Mesendoderm (in vitro differentiated cells): ENCODE results near the gene ZDHHC23.
A peak's percentile ranks its signal among the peaks of the same experiment; 100 is the strongest.

ENCODE experiments used
- DNase-seq: peaks from one replicate; pipeline ENCODE4 v3.0.0; 2013
- H2AK5ac ChIP-seq: 2 replicates; pipeline ENCODE4 v1.6.1; 2013; ENCODE audit warnings: low read length, inconsistent platforms
- H2BK120ac ChIP-seq: 2 replicates; pipeline ENCODE4 v1.6.1; 2013; ENCODE audit warnings: low read depth, mild to moderate bottlenecking, low read length, moderate library complexity, mixed read lengths
- H2BK15ac ChIP-seq: replicated peaks from 2 replicates; pipeline ENCODE4 v1.6.1; 2013; ENCODE audit warnings: low read depth, mild to moderate bottlenecking, moderate library complexity
- H2BK5ac ChIP-seq: 2 replicates; pipeline ENCODE4 v1.6.1; 2013; ENCODE audit warnings: low read length, inconsistent platforms
- H3K18ac ChIP-seq: 2 replicates; pipeline ENCODE4 v1.6.1; 2013; ENCODE audit warnings: mild to moderate bottlenecking, low read length, mixed read lengths
- H3K23ac ChIP-seq: one replicate; pipeline ENCODE4 v1.6.1; 2013; ENCODE audit warnings: low read length
- H3K27ac ChIP-seq: 2 replicates; pipeline ENCODE4 v1.5.1; 2013; ENCODE audit warnings: low read depth, mild to moderate bottlenecking, inconsistent platforms, low read length, moderate library complexity
- H3K27me3 ChIP-seq: 2 replicates; pipeline ENCODE4 v1.6.1; 2013; ENCODE audit warnings: low read length, control low read depth, mild to moderate bottlenecking, inconsistent platforms; ENCODE audit not compliant: insufficient read depth, poor library complexity
- H3K36me3 ChIP-seq: 2 replicates; pipeline ENCODE4 v1.6.1; 2013; ENCODE audit warnings: low read length, inconsistent platforms; ENCODE audit not compliant: control insufficient read depth, insufficient read depth
- H3K4ac ChIP-seq: one replicate; pipeline ENCODE4 v1.6.1; 2013; ENCODE audit warnings: low read depth, mild to moderate bottlenecking, low read length, moderate library complexity
- H3K4me1 ChIP-seq: 2 replicates; pipeline ENCODE4 v1.6.1; 2013; ENCODE audit warnings: low read depth, low read length, inconsistent platforms; ENCODE audit not compliant: control insufficient read depth
- H3K4me2 ChIP-seq: 2 replicates; pipeline ENCODE4 v1.6.1; 2013; ENCODE audit warnings: low read length
- H3K4me3 ChIP-seq: 2 replicates; pipeline ENCODE4 v1.5.1; 2013; ENCODE audit warnings: mild to moderate bottlenecking, low read length
- H3K56ac ChIP-seq: one replicate; pipeline ENCODE4 v1.6.1; 2013; ENCODE audit warnings: low read length
- H3K79me1 ChIP-seq: 2 replicates; pipeline ENCODE4 v1.6.1; 2013; ENCODE audit warnings: low read length, inconsistent platforms
- H3K79me2 ChIP-seq: 2 replicates; pipeline ENCODE4 v1.6.1; 2013; ENCODE audit warnings: mild to moderate bottlenecking, low read length; ENCODE audit not compliant: control insufficient read depth, insufficient read depth
- H3K9ac ChIP-seq: 2 replicates; pipeline ENCODE4 v1.6.1; 2013; ENCODE audit warnings: low read length, inconsistent platforms
- H4K5ac ChIP-seq: one replicate; pipeline ENCODE4 v1.6.1; 2013; ENCODE audit warnings: low read length
- H4K8ac ChIP-seq: one replicate; pipeline ENCODE4 v1.6.1; 2013; ENCODE audit warnings: low read depth, mild to moderate bottlenecking, control low read depth, low read length, moderate library complexity
- WGBS: extraction: QIAGEN DNeasy Blood & Tissue Kit; methylation state at CpG from one replicate; pipeline ENCODE4 v1.1.7; 2013; ENCODE audit warnings: low lambda C conversion rate, missing lambda C conversion rate; ENCODE audit not compliant: insufficient coverage; ENCODE audit errors: extremely low coverage; 5-methylcytosine and 5-hydroxymethylcytosine counted together

Gene ZDHHC23

DNA sequence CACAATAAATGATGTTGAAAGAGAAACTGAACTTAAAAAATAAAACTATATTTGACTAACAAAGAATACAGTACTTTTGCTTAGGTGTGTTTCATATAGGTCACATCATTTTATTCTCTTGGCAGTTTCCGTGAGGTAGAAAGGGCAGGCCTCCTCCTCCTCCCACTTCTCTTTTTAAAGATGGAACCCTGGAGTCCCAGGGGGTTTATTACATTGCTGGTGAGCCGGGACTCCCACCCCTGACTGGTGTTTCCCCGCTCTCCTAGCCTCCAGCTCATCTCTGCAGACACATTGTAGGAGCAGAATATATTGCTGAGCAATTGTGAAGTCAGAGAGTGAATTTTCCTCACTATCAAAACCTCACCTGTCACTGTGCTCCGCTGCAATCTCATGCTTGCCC is 30.0 kb downstream of the ZDHHC23 start:
- Histone ChIP-seq H2BK5ac (no peak overlapping the region), H3K56ac (no peak overlapping the region), H3K36me3 (no peaks in the 10 kb centered on the region), H3K18ac (no peak overlapping the region), H3K4me2 (no peak overlapping the region), H3K4ac (no peak overlapping the region), H3K4me1 (no peaks in the 10 kb centered on the region), H3K27ac (no peak overlapping the region), H2BK120ac (no peak overlapping the region), H3K23ac (no peak overlapping the region), H2BK15ac (no peak overlapping the region), H3K79me1 (no peaks in the 10 kb centered on the region), H3K79me2 (no peaks in the 10 kb centered on the region), H4K8ac (no peak overlapping the region), H2AK5ac (no peak overlapping the region), H3K9ac (no peak overlapping the region), H3K27me3 (no peaks in the 10 kb centered on the region), H3K4me3 (no peak overlapping the region), H4K5ac (no peak overlapping the region)
- no peak for DNase-seq
- WGBS = no CpG with 5 or more reads among the region's 4 CpGs

DNA sequence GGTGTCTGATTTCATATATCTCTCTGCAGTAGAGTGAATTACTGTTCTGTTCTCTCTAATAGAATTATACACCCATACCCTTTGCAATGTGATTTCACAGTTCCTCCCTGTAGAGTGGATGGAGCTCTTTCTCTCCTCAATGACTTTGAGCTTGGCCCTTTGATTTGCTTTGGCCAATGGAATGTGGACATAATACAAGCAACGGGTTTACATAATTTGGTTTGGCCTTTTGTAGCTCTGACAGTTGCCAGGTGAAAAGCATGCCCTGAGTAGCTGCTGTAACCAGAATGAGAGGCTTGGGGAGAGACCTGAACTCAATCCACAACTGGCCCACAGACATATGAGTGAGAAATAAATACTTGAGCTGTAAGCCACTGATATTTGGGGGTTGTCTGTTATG is 32.1 kb downstream of the ZDHHC23 start:
- WGBS = no CpG with 5 or more reads among the region's 1 CpG

DNA sequence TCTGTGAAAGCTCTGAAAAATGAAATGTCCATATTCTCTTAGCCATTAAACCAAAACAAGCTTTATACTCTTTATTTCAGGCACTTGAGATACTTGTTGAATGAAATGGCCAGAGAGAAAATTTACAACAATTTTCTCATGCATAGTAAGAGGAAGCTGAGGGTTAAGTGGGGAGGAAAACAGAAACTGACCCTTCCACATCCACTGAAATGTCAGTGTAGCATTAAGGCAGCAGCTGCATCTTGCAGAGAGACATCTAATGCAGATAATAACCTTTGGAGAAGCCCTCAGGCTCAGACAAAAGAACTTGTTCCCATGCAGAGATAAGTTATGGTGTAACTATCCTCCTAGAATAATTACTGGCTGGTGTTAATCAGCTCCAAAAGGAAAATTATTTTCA is 34.0 kb downstream of the ZDHHC23 start:
- Histone ChIP-seq H4K8ac (no peak overlapping the region), H3K9ac (no peak overlapping the region), H3K18ac (no peak overlapping the region), H3K79me2 (no peaks in the 10 kb centered on the region), H2BK120ac (no peak overlapping the region), H3K23ac (no peak overlapping the region), H3K4me2 (no peak overlapping the region), H3K4me1 (no peaks in the 10 kb centered on the region), H2BK15ac (no peak overlapping the region), H3K4ac (no peak overlapping the region), H2AK5ac (no peak overlapping the region), H3K79me1 (no peaks in the 10 kb centered on the region), H3K27ac (no peak overlapping the region), H3K56ac (no peak overlapping the region), H3K27me3 (no peaks in the 10 kb centered on the region), H4K5ac (no peak overlapping the region), H2BK5ac (no peak overlapping the region), H3K36me3 (no peaks in the 10 kb centered on the region), H3K4me3 (no peak overlapping the region)
- no peak for DNase-seq

More for the DNA sequence above, 32.1 kb downstream of the ZDHHC23 start:
- DNase-seq = no peak
- Histone ChIP-seq H2BK120ac (no peak overlapping the region), H3K9ac (no peak overlapping the region), H3K79me1 (no peaks in the 10 kb centered on the region), H4K8ac (no peak overlapping the region), H3K18ac (no peak overlapping the region), H3K56ac (no peak overlapping the region), H3K4me3 (no peak overlapping the region), H3K27ac (no peak overlapping the region), H3K23ac (no peak overlapping the region), H4K5ac (no peak overlapping the region), H3K4me2 (no peak overlapping the region), H3K4me1 (no peaks in the 10 kb centered on the region), H3K27me3 (no peaks in the 10 kb centered on the region), H3K36me3 (no peaks in the 10 kb centered on the region), H3K4ac (no peak overlapping the region), H2BK15ac (no peak overlapping the region), H3K79me2 (no peaks in the 10 kb centered on the region), H2BK5ac (no peak overlapping the region), H2AK5ac (no peak overlapping the region)

DNA sequence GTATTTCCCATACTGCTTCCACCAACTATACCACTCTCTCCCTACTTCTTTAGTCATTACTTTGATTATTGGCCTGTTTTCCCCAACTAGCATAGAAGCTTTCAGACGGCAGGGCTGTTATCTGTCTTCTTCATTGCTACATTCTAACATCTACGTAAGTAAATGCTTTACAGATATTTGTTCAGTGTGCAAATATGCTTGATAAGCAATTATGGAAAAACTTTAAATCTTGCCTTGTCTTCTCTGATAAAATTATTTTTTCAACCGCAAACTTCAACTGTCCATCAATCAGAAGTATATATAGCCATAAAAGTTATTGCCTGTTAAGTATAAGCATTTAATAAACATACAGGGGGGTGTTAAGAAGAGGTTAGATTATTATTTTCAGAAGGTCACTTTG is 35.7 kb downstream of the ZDHHC23 start:
- H2BK15ac ChIP-seq = no peak overlapping the region
- no peak overlapping the region for H3K9ac ChIP-seq
- H3K36me3 ChIP-seq = no peaks in the 10 kb centered on the region
- H4K8ac ChIP-seq = no peak overlapping the region
- no peak overlapping the region for H4K5ac ChIP-seq
- H3K4me1 ChIP-seq = no peaks in the 10 kb centered on the region
- no peaks in the 10 kb centered on the region for H3K79me2 ChIP-seq
- H3K4me3 ChIP-seq = no peak overlapping the region
- no peak overlapping the region for H3K23ac ChIP-seq
- no peak overlapping the region for H3K18ac ChIP-seq
- H2BK5ac ChIP-seq = no peak overlapping the region
- no peaks in the 10 kb centered on the region for H3K27me3 ChIP-seq
- WGBS = no CpG with 5 or more reads among the region's 3 CpGs
- DNase-seq = no peak
- H3K4me2 ChIP-seq = no peak overlapping the region
- no peak overlapping the region for H3K27ac ChIP-seq
- H3K79me1 ChIP-seq = no peaks in the 10 kb centered on the region
- H3K4ac ChIP-seq = no peak overlapping the region
- H3K56ac ChIP-seq = no peak overlapping the region
- no peak overlapping the region for H2AK5ac ChIP-seq
- H2BK120ac ChIP-seq = no peak overlapping the region

DNA sequence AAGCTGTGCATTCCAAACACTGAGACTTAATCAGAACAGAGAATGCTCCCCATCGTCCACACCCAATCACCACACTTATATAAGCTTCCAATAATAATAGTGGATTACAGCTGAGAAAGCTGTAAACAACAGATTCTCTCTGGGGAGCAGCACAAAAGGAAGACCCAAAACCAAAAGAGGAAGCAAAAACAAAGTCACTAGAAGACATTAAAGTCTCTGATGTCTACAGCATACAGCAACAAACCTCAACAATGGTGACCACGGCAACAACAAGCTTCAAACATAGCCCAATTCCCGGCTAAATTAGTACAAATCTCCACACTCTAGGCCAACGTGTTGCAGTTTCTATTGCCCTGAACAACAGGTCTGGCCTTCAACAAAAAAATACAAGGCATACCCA is 37.7 kb downstream of the ZDHHC23 start:
- no peak overlapping the region for H2BK5ac ChIP-seq
- no peaks in the 10 kb centered on the region for H3K4me1 ChIP-seq
- H3K79me1 ChIP-seq = no peaks in the 10 kb centered on the region
- WGBS = no CpG with 5 or more reads among the region's 4 CpGs
- H3K27me3 ChIP-seq = no peaks in the 10 kb centered on the region
- no peak overlapping the region for H3K9ac ChIP-seq
- no peak overlapping the region for H2BK120ac ChIP-seq
- no peak overlapping the region for H2AK5ac ChIP-seq
- no peak overlapping the region for H3K4me2 ChIP-seq
- H4K8ac ChIP-seq = no peak overlapping the region
- H3K23ac ChIP-seq = no peak overlapping the region
- H3K18ac ChIP-seq = no peak overlapping the region
- H4K5ac ChIP-seq = no peak overlapping the region
- no peak overlapping the region for H3K4ac ChIP-seq
- H3K56ac ChIP-seq = no peak overlapping the region
- no peak overlapping the region for H3K4me3 ChIP-seq
- peak; percentile 38 for DNase-seq
- H3K27ac ChIP-seq = no peak overlapping the region
- H3K36me3 ChIP-seq = no peaks in the 10 kb centered on the region
- H2BK15ac ChIP-seq = no peak overlapping the region
- H3K79me2 ChIP-seq = no peaks in the 10 kb centered on the region

DNA sequence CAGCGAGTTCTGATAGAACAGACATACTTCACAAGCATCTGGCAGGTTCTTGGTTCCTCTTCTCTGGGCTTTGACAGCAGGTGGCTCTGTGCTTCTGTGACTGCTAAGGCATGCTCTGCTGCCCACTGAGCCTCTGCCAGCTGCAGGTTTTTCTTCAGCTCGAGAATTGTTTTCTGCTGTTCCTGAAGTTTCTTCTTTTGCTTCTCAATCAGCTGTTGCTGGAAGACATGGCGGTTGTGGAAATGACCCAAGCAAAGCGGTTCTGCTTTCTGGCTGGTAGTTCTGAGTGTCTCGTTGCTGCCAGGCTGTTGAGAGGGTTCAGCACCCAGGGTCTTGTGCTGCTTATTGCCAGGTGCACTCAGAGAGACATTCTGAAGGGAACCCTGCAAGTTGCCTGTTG is 57.7 kb downstream of the ZDHHC23 start:
- H3K4ac ChIP-seq = no peak overlapping the region
- H3K4me1 ChIP-seq = no peaks in the 10 kb centered on the region
- H2AK5ac ChIP-seq = no peak overlapping the region
- no peak overlapping the region for H2BK5ac ChIP-seq
- H3K27me3 ChIP-seq = no peaks in the 10 kb centered on the region
- no peak overlapping the region for H3K27ac ChIP-seq
- H3K4me2 ChIP-seq = no peak overlapping the region
- no peak overlapping the region for H3K4me3 ChIP-seq
- H2BK15ac ChIP-seq = no peak overlapping the region
- no peak overlapping the region for H4K5ac ChIP-seq
- no CpG with 5 or more reads among the region's 5 CpGs for WGBS
- no peak for DNase-seq
- no peak overlapping the region for H3K18ac ChIP-seq
- H3K9ac ChIP-seq = no peak overlapping the region
- no peak overlapping the region for H4K8ac ChIP-seq
- H3K36me3 ChIP-seq = no peaks in the 10 kb centered on the region
- no peak overlapping the region for H3K23ac ChIP-seq
- no peaks in the 10 kb centered on the region for H3K79me1 ChIP-seq
- H3K79me2 ChIP-seq = no peaks in the 10 kb centered on the region
- H3K56ac ChIP-seq = no peak overlapping the region
- no peak overlapping the region for H2BK120ac ChIP-seq
